ENCODE results near the gene WDR5.

DNA sequence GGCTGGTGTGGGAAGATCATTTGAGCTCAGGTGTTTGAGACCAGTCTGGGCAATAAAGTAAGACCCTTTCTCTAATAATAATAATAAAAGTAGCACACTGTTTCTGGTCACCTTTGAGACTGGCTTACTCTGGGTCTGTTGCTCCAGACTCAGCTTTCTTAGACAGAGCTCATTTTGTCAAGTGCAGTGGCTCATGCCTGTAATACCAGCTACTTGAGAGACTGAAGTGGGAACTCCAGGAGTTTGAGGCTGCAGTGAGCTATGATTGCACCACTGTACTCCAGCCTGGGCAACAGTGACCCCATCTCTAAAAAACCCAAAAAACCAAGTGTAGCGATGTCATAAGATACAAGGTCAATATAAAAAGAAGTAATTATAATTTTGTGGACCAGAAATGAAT is 64.8 kb downstream of the WDR5 start:
- TF ChIP-seq, protein P1, sequence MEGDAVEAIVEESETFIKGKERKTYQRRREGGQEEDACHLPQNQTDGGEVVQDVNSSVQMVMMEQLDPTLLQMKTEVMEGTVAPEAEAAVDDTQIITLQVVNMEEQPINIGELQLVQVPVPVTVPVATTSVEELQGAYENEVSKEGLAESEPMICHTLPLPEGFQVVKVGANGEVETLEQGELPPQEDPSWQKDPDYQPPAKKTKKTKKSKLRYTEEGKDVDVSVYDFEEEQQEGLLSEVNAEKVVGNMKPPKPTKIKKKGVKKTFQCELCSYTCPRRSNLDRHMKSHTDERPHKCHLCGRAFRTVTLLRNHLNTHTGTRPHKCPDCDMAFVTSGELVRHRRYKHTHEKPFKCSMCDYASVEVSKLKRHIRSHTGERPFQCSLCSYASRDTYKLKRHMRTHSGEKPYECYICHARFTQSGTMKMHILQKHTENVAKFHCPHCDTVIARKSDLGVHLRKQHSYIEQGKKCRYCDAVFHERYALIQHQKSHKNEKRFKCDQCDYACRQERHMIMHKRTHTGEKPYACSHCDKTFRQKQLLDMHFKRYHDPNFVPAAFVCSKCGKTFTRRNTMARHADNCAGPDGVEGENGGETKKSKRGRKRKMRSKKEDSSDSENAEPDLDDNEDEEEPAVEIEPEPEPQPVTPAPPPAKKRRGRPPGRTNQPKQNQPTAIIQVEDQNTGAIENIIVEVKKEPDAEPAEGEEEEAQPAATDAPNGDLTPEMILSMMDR (conservative IDR thresholded peaks at IDR 0.05; ENCODE audit: low read depth, low read length) = no peak
- TF ChIP-seq EZH2phosphoT487 (IDR thresholded peaks at IDR 0.05; ENCODE audit: borderline replicate concordance, low read length) = no peak
- TF ChIP-seq EZH2 (IDR thresholded peaks at IDR 0.05; ENCODE audit: low read length, unreplicated experiment) = no peak
